Dendritic cell treated with granulocyte-macrophage colony-stimulating factor and Interleukin-4, amounts not matched to agents 40 ng/mL and 50 ng/mL, for 4 days (primary cell): ENCODE data around the gene ZBTB47.

Experiments used
- H3K27ac Mint-ChIP-seq: one replicate; pipeline ENCODE4 v1.8.0; 2022; ENCODE audit warnings: mild to moderate bottlenecking, mixed read lengths
- H3K27me3 Mint-ChIP-seq: one replicate; pipeline ENCODE4 v1.8.0; 2022; ENCODE audit warnings: mild to moderate bottlenecking, mixed read lengths
- H3K36me3 Mint-ChIP-seq: one replicate; pipeline ENCODE4 v1.8.0; 2022; ENCODE audit warnings: low read depth, mixed read lengths
- H3K4me1 Mint-ChIP-seq: one replicate; pipeline ENCODE4 v1.8.0; 2022; ENCODE audit warnings: low read depth, mixed read lengths
- H3K4me3 Mint-ChIP-seq: one replicate; pipeline ENCODE4 v1.8.0; 2022; ENCODE audit warnings: mild to moderate bottlenecking, moderate library complexity, mixed read lengths
- H3K9me3 Mint-ChIP-seq: one replicate; pipeline ENCODE4 v1.8.0; 2022; ENCODE audit warnings: mixed read lengths
- intact Hi-C: fragments of 100-400 bp; cut with micrococcal nuclease; formaldehyde crosslinking; loops from one replicate; pipeline ENCODE4 v1.15.0; 2022

ZBTB47 gene

GRCh38 chr3:42700366-42701288 is 47.1 kb downstream of the ZBTB47 start:
- Mint-ChIP-seq H3K4me3 (no peak overlapping the region), H3K27ac (no peak overlapping the region), H3K36me3 (no peaks in the 10 kb centered on the region), H3K27me3 (peaks cover 12% of the 10 kb centered on the region), H3K4me1 (no peaks in the 10 kb centered on the region), H3K9me3 (no peaks in the 10 kb centered on the region)
- intact Hi-C loops: no loop called here

- H3K4me1 Mint-ChIP-seq: no peaks in the 10 kb centered on the region
- no peak overlapping the region for H3K27ac Mint-ChIP-seq
- intact Hi-C loops: no loop called here
- H3K27me3 Mint-ChIP-seq: peaks cover 12% of the 10 kb centered on the region
- no peaks in the 10 kb centered on the region for H3K36me3 Mint-ChIP-seq
- no peaks in the 10 kb centered on the region for H3K9me3 Mint-ChIP-seq
- no peak overlapping the region for H3K4me3 Mint-ChIP-seq
These were observed 48.0 kb downstream of the ZBTB47 start for GRCh38 chr3:42701371-42702065.

- peaks cover 12% of the 10 kb centered on the region for H3K27me3 Mint-ChIP-seq
- no peaks in the 10 kb centered on the region for H3K9me3 Mint-ChIP-seq
- intact Hi-C loops: no loop called here
- no peaks in the 10 kb centered on the region for H3K36me3 Mint-ChIP-seq
- H3K27ac Mint-ChIP-seq: no peak within 1 kb of the TSS
- H3K4me1 Mint-ChIP-seq: no peaks in the 10 kb centered on the region
- H3K4me3 Mint-ChIP-seq: no peak within 1 kb of the TSS
These were observed 48.8 kb downstream of the ZBTB47 start, which contains the start of gene HHATL for GRCh38 chr3:42702066-42702951. Gene HHATL (minus strand): TSS chr3:42702798. CDS start chr3:42700826, 1,972 bp downstream.

GRCh38 chr3:42702982-42703694 is 49.6 kb downstream of the ZBTB47 start:
- Mint-ChIP-seq H3K36me3 (no peaks in the 10 kb centered on the region), H3K4me3 (no peak overlapping the region), H3K27me3 (peaks cover 12% of the 10 kb centered on the region), H3K4me1 (no peaks in the 10 kb centered on the region), H3K9me3 (no peaks in the 10 kb centered on the region), H3K27ac (no peak overlapping the region)
- intact Hi-C loops: no loop called here

- intact Hi-C loops: no loop called here
- Mint-ChIP-seq H3K4me1 (no peaks in the 10 kb centered on the region), H3K4me3 (no peak overlapping the region), H3K27ac (no peak overlapping the region), H3K36me3 (no peaks in the 10 kb centered on the region), H3K9me3 (no peaks in the 10 kb centered on the region), H3K27me3 (peaks cover 10% of the 10 kb centered on the region)
These were observed 50.2 kb downstream of the ZBTB47 start for GRCh38 chr3:42703695-42704025.

GRCh38 chr3:42704136-42704841 is 50.8 kb downstream of the ZBTB47 start:
- H3K36me3 Mint-ChIP-seq: no peaks in the 10 kb centered on the region
- no peaks in the 10 kb centered on the region for H3K9me3 Mint-ChIP-seq
- H3K4me1 Mint-ChIP-seq: no peaks in the 10 kb centered on the region
- peaks cover 10% of the 10 kb centered on the region for H3K27me3 Mint-ChIP-seq
- intact Hi-C loops: no loop called here
- H3K4me3 Mint-ChIP-seq: no peak overlapping the region
- no peak overlapping the region for H3K27ac Mint-ChIP-seq

- peaks cover 5% of the 10 kb centered on the region for H3K27me3 Mint-ChIP-seq
- intact Hi-C loops: no loop called here
- H3K4me1 Mint-ChIP-seq: no peaks in the 10 kb centered on the region
- no peaks in the 10 kb centered on the region for H3K9me3 Mint-ChIP-seq
- H3K4me3 Mint-ChIP-seq: no peak overlapping the region
- no peaks in the 10 kb centered on the region for H3K36me3 Mint-ChIP-seq
- H3K27ac Mint-ChIP-seq: no peak overlapping the region
These were observed 51.7 kb downstream of the ZBTB47 start for GRCh38 chr3:42705058-42705767.

- Mint-ChIP-seq H3K36me3 (no peaks in the 10 kb centered on the region), H3K4me3 (no peak overlapping the region), H3K27me3 (peaks cover 3% of the 10 kb centered on the region), H3K9me3 (no peaks in the 10 kb centered on the region), H3K27ac (no peak overlapping the region), H3K4me1 (no peaks in the 10 kb centered on the region)
- intact Hi-C loops: no loop called here
These were observed 52.6 kb downstream of the ZBTB47 start for GRCh38 chr3:42705962-42706585.

- Mint-ChIP-seq H3K4me3 (no peak overlapping the region), H3K27ac (no peak overlapping the region), H3K4me1 (no peaks in the 10 kb centered on the region), H3K36me3 (no peaks in the 10 kb centered on the region), H3K27me3 (no peaks in the 10 kb centered on the region), H3K9me3 (no peaks in the 10 kb centered on the region)
- intact Hi-C loops: no loop called here
These were observed 53.5 kb downstream of the ZBTB47 start for GRCh38 chr3:42706721-42707619.

- intact Hi-C loops: no loop called here
- no peak overlapping the region for H3K27ac Mint-ChIP-seq
- no peaks in the 10 kb centered on the region for H3K36me3 Mint-ChIP-seq
- H3K4me3 Mint-ChIP-seq: no peak overlapping the region
- no peaks in the 10 kb centered on the region for H3K27me3 Mint-ChIP-seq
- H3K9me3 Mint-ChIP-seq: no peaks in the 10 kb centered on the region
- H3K4me1 Mint-ChIP-seq: peaks cover 5% of the 10 kb centered on the region
These were observed 54.3 kb downstream of the ZBTB47 start for GRCh38 chr3:42707620-42708355.

GRCh38 chr3:42708611-42709151 is 55.2 kb downstream of the ZBTB47 start:
- Mint-ChIP-seq H3K36me3 (no peaks in the 10 kb centered on the region), H3K9me3 (no peaks in the 10 kb centered on the region), H3K27me3 (no peaks in the 10 kb centered on the region), H3K4me1 (peaks cover 10% of the 10 kb centered on the region), H3K27ac (no peak overlapping the region), H3K4me3 (no peak overlapping the region)
- intact Hi-C loops: no loop called here
